ENCODE measurements around the gene B3GALT6. TPM values are rescaled to one million over a fixed set of nuclear protein-coding genes. Genes with fewer than 3 reads are reported as not detected.

The B3GALT6 gene
- total and polyA plus RNA-seq, 4 donors: 1.2 to 9.0 (median 8.3) TPM

DNA sequence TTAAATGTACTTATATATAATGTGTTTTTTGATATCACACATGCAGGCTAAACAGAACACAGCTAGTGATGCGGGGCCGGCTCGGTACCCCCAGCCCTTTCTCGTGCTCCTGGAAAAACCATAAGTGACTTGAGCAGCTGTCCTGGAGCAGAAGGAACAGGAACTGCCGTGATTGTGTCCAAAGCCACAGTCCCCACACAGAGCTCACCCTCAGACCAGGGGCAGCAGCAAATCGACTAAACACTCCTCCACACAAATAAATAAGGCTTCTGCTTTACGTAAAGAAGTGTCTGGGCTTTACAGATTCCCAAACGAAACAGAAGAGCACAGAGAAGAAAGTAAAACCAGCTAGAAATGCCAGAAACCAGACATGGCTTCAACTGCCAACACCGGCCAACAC, 32.0 kb downstream of the B3GALT6 start:
- Histone ChIP-seq H3K4me3 (ENCODE audit: low read depth in 1 of 3, low read length in 3 of 3) (no peak overlapping the region), H3K9ac (ENCODE audit: low read depth in 1 of 2, low read length in 2 of 2) (no peak overlapping the region), H3K9me3 (ENCODE audit: control insufficient read depth in 4 of 4, low read length in 3 of 4) (no peaks in the 10 kb centered on the region), H3K27me3 (ENCODE audit: control insufficient read depth in 4 of 4, insufficient read depth in 4 of 4, low read length in 3 of 4) (no peaks in the 10 kb centered on the region), H3K4me1 (ENCODE audit: control insufficient read depth in 4 of 4, insufficient read depth in 4 of 4, low read length in 3 of 4) (no peaks in the 10 kb centered on the region), H3K36me3 (ENCODE audit: control insufficient read depth in 4 of 4, insufficient read depth in 3 of 4, low read depth in 1 of 4, low read length in 3 of 4) (peaks cover 13 to 45% (median 28%) of the 10 kb centered on the region in 4 donors), H3K27ac (ENCODE audit: low read depth in 1 of 2, low read length in 2 of 2) (no peak overlapping the region)
- TF ChIP-seq TAF1 (conservative IDR thresholded peaks at IDR 0.05) (no peak), RXRA (IDR thresholded peaks at IDR 0.05) (no peak), YY1 (IDR thresholded peaks at IDR 0.05) (no peak), ZBTB33 (IDR thresholded peaks at IDR 0.05) (no peak)
- DNase-seq (ENCODE audit: low spot score): no peak
- 94% methylated on average over 9 of the region's 9 CpGs for WGBS

DNA sequence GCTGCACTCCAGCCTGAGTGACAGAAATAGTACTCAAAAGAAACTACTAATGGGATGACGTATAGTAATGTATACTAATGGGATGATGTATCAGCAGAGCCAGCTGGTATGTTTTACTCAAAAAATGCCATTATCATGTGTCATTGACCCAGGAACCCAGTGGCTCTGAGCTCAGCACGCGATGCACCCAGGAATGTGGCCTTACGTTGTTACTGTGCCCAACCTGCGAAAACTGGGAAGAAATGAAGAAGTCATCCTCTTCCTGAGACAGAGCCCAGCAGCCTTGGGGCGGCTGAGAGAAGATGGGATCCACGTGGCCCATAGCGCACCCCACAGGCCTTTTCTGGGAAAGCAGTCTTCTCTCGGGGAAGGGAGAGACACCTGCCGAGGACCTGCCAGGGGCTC, 32.8 kb downstream of the B3GALT6 start:
- Histone ChIP-seq H3K9ac (ENCODE audit: low read depth in 1 of 2, low read length in 2 of 2) (no peak overlapping the region), H3K36me3 (ENCODE audit: control insufficient read depth in 4 of 4, insufficient read depth in 3 of 4, low read depth in 1 of 4, low read length in 3 of 4) (peaks cover 13 to 39% (median 26%) of the 10 kb centered on the region in 4 donors), H3K27me3 (ENCODE audit: control insufficient read depth in 4 of 4, insufficient read depth in 4 of 4, low read length in 3 of 4) (no peaks in the 10 kb centered on the region), H3K4me3 (ENCODE audit: low read depth in 1 of 3, low read length in 3 of 3) (no peak overlapping the region), H3K4me1 (ENCODE audit: control insufficient read depth in 4 of 4, insufficient read depth in 4 of 4, low read length in 3 of 4) (no peaks in the 10 kb centered on the region), H3K9me3 (ENCODE audit: control insufficient read depth in 4 of 4, low read length in 3 of 4) (no peaks in the 10 kb centered on the region), H3K27ac (ENCODE audit: low read depth in 1 of 2, low read length in 2 of 2) (no peak overlapping the region)
- no peak for DNase-seq (ENCODE audit: low spot score)
- TF ChIP-seq YY1 (IDR thresholded peaks at IDR 0.05): no peak
- no peak for TF ChIP-seq RXRA (IDR thresholded peaks at IDR 0.05)
- no peak for TF ChIP-seq TAF1 (conservative IDR thresholded peaks at IDR 0.05)
- no peak for TF ChIP-seq RAD21 (IDR thresholded peaks at IDR 0.05)
- 86% methylated on average over 10 of the region's 10 CpGs for WGBS

DNA sequence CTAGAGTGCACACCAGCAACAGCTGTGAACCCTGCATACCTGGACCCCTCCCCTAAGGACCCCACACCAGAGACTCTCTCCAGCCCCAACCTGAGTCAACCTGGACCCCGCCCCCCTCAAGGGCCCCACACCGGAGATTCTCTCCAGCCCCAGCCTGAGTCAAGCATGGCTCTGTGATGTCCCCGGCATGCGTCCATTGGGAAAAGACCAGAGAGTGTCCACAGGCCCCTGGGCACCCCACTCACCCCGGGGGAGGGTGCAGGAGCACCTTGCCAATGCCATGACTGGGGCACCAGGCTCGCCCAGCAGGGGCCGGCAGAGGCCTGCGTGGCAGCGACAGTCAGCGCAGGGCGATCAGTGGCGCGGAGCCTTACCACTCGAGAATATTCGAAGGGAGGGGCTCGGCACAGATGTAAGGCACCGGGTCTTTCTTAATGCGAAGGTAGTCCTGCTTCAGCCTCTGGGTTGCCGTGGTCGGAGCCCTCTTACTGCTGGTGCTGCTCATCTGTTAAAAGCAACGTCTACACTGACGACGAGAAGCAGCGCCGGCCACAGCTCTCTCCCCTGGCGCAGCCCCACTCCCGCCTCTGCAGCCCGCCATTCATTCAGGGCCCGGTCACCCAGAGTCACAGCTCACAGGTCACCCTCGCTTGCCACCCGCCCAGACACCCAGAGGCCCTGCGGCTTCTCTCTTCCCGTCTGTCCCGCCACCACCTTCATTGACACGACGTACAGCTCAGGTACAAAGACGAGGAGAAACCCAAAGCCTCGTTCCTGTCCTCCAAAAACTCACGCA, 35.6 kb downstream of the B3GALT6 start:
- Histone ChIP-seq H3K9me3 (ENCODE audit: control insufficient read depth in 4 of 4, low read length in 3 of 4) (no peaks in the 10 kb centered on the region), H3K4me3 (ENCODE audit: low read depth in 1 of 3, low read length in 3 of 3) (no peak overlapping the region), H3K27ac (ENCODE audit: low read depth in 1 of 2, low read length in 2 of 2) (no peak overlapping the region), H3K4me1 (ENCODE audit: control insufficient read depth in 4 of 4, insufficient read depth in 4 of 4, low read length in 3 of 4) (peaks cover 8 to 24% (median 20%) of the 10 kb centered on the region in 4 donors), H3K36me3 (ENCODE audit: control insufficient read depth in 4 of 4, insufficient read depth in 3 of 4, low read depth in 1 of 4, low read length in 3 of 4) (peaks cover 11 to 30% (median 17%) of the 10 kb centered on the region in 4 donors), H3K27me3 (ENCODE audit: control insufficient read depth in 4 of 4, insufficient read depth in 4 of 4, low read length in 3 of 4) (no peaks in the 10 kb centered on the region), H3K9ac (ENCODE audit: low read depth in 1 of 2, low read length in 2 of 2) (no peak overlapping the region)
- TF ChIP-seq HNF4G (IDR thresholded peaks at IDR 0.05): no peak
- no peak for TF ChIP-seq FOXA2 (IDR thresholded peaks at IDR 0.05)
- no peak for TF ChIP-seq TAF1 (conservative IDR thresholded peaks at IDR 0.05)
- TF ChIP-seq, protein P1, sequence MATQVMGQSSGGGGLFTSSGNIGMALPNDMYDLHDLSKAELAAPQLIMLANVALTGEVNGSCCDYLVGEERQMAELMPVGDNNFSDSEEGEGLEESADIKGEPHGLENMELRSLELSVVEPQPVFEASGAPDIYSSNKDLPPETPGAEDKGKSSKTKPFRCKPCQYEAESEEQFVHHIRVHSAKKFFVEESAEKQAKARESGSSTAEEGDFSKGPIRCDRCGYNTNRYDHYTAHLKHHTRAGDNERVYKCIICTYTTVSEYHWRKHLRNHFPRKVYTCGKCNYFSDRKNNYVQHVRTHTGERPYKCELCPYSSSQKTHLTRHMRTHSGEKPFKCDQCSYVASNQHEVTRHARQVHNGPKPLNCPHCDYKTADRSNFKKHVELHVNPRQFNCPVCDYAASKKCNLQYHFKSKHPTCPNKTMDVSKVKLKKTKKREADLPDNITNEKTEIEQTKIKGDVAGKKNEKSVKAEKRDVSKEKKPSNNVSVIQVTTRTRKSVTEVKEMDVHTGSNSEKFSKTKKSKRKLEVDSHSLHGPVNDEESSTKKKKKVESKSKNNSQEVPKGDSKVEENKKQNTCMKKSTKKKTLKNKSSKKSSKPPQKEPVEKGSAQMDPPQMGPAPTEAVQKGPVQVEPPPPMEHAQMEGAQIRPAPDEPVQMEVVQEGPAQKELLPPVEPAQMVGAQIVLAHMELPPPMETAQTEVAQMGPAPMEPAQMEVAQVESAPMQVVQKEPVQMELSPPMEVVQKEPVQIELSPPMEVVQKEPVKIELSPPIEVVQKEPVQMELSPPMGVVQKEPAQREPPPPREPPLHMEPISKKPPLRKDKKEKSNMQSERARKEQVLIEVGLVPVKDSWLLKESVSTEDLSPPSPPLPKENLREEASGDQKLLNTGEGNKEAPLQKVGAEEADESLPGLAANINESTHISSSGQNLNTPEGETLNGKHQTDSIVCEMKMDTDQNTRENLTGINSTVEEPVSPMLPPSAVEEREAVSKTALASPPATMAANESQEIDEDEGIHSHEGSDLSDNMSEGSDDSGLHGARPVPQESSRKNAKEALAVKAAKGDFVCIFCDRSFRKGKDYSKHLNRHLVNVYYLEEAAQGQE (IDR thresholded peaks at IDR 0.05): no peak
- TF ChIP-seq MAX (IDR thresholded peaks at IDR 0.05): no peak
- TF ChIP-seq SP1 (IDR thresholded peaks at IDR 0.05): no peak
- no peak for TF ChIP-seq HNF4A (conservative IDR thresholded peaks at IDR 0.05)
- no peak for TF ChIP-seq NR2F2 (IDR thresholded peaks at IDR 0.05)
- no peak for TF ChIP-seq RAD21 (IDR thresholded peaks at IDR 0.05)
- TF ChIP-seq JUND (IDR thresholded peaks at IDR 0.05): no peak
- TF ChIP-seq EGR1 (IDR thresholded peaks at IDR 0.05; ENCODE audit: low read depth in 2 of 2): no peak
- no peak for TF ChIP-seq ATF3 (IDR thresholded peaks at IDR 0.05)
- TF ChIP-seq, protein P2, sequence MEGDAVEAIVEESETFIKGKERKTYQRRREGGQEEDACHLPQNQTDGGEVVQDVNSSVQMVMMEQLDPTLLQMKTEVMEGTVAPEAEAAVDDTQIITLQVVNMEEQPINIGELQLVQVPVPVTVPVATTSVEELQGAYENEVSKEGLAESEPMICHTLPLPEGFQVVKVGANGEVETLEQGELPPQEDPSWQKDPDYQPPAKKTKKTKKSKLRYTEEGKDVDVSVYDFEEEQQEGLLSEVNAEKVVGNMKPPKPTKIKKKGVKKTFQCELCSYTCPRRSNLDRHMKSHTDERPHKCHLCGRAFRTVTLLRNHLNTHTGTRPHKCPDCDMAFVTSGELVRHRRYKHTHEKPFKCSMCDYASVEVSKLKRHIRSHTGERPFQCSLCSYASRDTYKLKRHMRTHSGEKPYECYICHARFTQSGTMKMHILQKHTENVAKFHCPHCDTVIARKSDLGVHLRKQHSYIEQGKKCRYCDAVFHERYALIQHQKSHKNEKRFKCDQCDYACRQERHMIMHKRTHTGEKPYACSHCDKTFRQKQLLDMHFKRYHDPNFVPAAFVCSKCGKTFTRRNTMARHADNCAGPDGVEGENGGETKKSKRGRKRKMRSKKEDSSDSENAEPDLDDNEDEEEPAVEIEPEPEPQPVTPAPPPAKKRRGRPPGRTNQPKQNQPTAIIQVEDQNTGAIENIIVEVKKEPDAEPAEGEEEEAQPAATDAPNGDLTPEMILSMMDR (IDR thresholded peaks at IDR 0.05; ENCODE audit: low read depth, low read length, missing input control): no peak
- TF ChIP-seq FOXA1 (IDR thresholded peaks at IDR 0.05): no peak
- no peak for TF ChIP-seq GABPA (IDR thresholded peaks at IDR 0.05 in 1 of 2, conservative IDR thresholded peaks at IDR 0.05 in 1 of 2)
- no peak for TF ChIP-seq YY1 (IDR thresholded peaks at IDR 0.05)
- DNase-seq (ENCODE audit: low spot score): no peak
- WGBS: 97% methylated on average over 39 of the region's 39 CpGs
